Chondrocyte (in vitro differentiated cells): Measurements from ENCODE around the gene ST7. TPM values are rescaled to one million over a fixed set of nuclear protein-coding genes. Genes with fewer than 3 reads are reported as not detected.

Experiments used
- DNase-seq: peaks from one replicate; pipeline ENCODE4 v3.0.0; 2021; ENCODE audit warnings: mixed read lengths, low spot score
- H3K27ac Mint-ChIP-seq: one replicate; pipeline ENCODE4 v1.8.0; 2021; ENCODE audit warnings: mild to moderate bottlenecking, moderate library complexity, mixed read lengths; ENCODE audit not compliant: unreplicated experiment
- H3K27me3 Mint-ChIP-seq: 2 replicates; pipeline ENCODE4 v1.8.0; 2021; ENCODE audit warnings: low read depth, mixed read lengths
- H3K36me3 Mint-ChIP-seq: 2 replicates; pipeline ENCODE4 v1.8.0; 2021; ENCODE audit warnings: low read depth, mixed read lengths
- H3K4me1 Mint-ChIP-seq: 2 replicates; pipeline ENCODE4 v1.8.0; 2021; ENCODE audit warnings: low read depth, mild to moderate bottlenecking, mixed read lengths
- H3K4me3 Mint-ChIP-seq: one replicate; pipeline ENCODE4 v1.8.0; 2021; ENCODE audit warnings: mild to moderate bottlenecking, moderate library complexity, mixed read lengths; ENCODE audit not compliant: unreplicated experiment
- H3K9me3 Mint-ChIP-seq: 2 replicates; pipeline ENCODE4 v1.8.0; 2021; ENCODE audit warnings: low read depth, mixed read lengths
- CTCF ChIP-seq: fragments of 200-600 bp; sonication (generic); IDR thresholded peaks from 2 replicates; pipeline ENCODE4 v1.5.0; 2021; ENCODE audit warnings: antibody characterized with exemption, mild to moderate bottlenecking, moderate library complexity
- total RNA-seq: library from RNA; stranded (reverse); gene quantifications from 3 replicates; pipeline ENCODE4 v1.2.1, GENCODE V29; 2021

ST7 gene
- total RNA-seq, 1 donor from 2014 or later = 69.7 TPM

GRCh38 chr7:117190746-117191435 lies 237.6 kb downstream of the ST7 start:
- no peaks in the 10 kb centered on the region for H3K9me3 Mint-ChIP-seq
- peaks cover 26% of the 10 kb centered on the region for H3K36me3 Mint-ChIP-seq
- peaks cover 71% of the 10 kb centered on the region for H3K4me1 Mint-ChIP-seq
- TF ChIP-seq CTCF = no peak
- H3K27me3 Mint-ChIP-seq = no peaks in the 10 kb centered on the region
- no peak overlapping the region for H3K4me3 Mint-ChIP-seq
- no peak for DNase-seq
- H3K27ac Mint-ChIP-seq = no peak overlapping the region

DNA sequence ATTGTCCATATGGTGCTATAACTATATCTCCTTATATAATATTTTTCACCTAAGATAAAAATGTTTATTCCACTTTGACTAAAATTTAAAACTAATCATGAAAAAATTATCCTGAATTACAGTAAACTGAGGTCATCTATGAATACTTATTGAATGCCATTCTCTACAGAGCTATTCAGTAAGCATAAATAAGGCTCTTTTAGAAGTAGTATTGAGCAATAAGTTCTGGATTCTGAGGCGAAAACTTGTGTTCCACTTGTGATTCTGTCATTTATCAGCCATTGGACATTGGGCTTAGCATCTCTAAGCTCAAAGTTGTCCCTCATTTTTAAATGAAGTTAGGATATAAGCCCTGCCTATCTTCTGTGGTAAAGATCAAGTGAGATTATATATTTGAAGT lies 238.8 kb downstream of the ST7 start:
- H3K4me3 Mint-ChIP-seq = no peak overlapping the region
- DNase-seq = no peak
- no peaks in the 10 kb centered on the region for H3K27me3 Mint-ChIP-seq
- no peaks in the 10 kb centered on the region for H3K9me3 Mint-ChIP-seq
- H3K36me3 Mint-ChIP-seq = peaks cover 26% of the 10 kb centered on the region
- H3K27ac Mint-ChIP-seq = no peak overlapping the region
- no peak for TF ChIP-seq CTCF
- peaks cover 63% of the 10 kb centered on the region for H3K4me1 Mint-ChIP-seq

DNA sequence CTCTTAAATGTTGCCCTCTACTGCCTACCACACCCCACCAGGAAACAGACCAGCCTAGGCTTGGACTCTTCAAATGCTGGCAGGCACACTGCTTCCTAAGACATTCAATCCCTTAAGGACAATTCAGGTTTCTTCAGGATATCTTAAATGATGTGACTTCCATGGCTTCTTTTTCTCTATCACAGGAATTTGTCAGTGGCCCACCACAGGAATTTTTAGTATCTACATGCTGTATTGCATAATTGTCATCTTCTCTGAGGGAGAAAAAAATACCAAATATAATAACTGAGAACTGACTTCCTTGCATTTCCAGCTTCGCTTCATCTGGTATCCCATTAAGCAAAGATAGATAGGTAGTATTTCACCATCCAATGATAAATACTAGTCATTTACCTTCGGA lies 240.3 kb downstream of the ST7 start:
- Mint-ChIP-seq H3K9me3 (no peaks in the 10 kb centered on the region), H3K27ac (no peak overlapping the region), H3K4me1 (peaks cover 49% of the 10 kb centered on the region), H3K4me3 (no peak overlapping the region), H3K27me3 (no peaks in the 10 kb centered on the region), H3K36me3 (peaks cover 29% of the 10 kb centered on the region)
- no peak for DNase-seq
- no peak for TF ChIP-seq CTCF

- no peaks in the 10 kb centered on the region for H3K27me3 Mint-ChIP-seq
- DNase-seq = no peak
- no peaks in the 10 kb centered on the region for H3K9me3 Mint-ChIP-seq
- H3K4me3 Mint-ChIP-seq = no peak overlapping the region
- H3K36me3 Mint-ChIP-seq = peaks cover 32% of the 10 kb centered on the region
- peaks cover 41% of the 10 kb centered on the region for H3K4me1 Mint-ChIP-seq
- no peak for TF ChIP-seq CTCF
- peak overlapping the region; percentile 4 for H3K27ac Mint-ChIP-seq
These were observed 241.1 kb downstream of the ST7 start for GRCh38 chr7:117194445-117194844.

DNA sequence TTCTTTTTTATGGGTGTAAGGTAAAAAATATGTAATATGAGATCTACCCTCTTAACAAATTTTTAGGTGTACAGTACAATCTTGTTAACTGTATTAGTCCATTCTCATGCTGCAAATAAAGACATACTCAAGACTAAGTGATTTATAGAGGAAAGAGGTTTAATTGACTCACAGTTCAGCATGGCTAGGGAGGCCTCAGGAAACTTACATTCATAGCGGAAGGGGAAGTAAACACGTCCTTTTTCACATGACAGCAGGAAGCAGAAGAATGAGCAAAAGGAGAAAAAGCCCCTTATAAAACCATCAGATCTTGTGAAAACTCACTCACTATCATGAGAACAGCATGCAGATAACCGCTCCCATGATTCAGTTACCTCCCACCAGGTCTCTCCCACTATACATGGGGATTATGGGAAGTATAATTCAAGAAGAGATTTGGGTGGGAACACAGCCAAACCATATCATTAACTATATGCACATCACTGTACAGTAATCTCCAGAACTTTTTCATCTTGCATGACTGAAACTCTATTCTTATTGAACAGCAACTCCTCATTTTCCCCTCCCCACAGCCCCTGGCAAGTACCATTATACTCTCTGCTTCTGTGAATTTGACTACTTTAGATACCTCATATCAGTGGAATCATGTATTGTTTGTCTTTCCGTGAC lies 242.2 kb downstream of the ST7 start:
- H3K27ac Mint-ChIP-seq = peak overlapping the region; percentile 19
- no peaks in the 10 kb centered on the region for H3K27me3 Mint-ChIP-seq
- no peak for DNase-seq
- H3K4me1 Mint-ChIP-seq = peaks cover 39% of the 10 kb centered on the region
- peaks cover 28% of the 10 kb centered on the region for H3K36me3 Mint-ChIP-seq
- H3K9me3 Mint-ChIP-seq = no peaks in the 10 kb centered on the region
- no peak for TF ChIP-seq CTCF
- no peak overlapping the region for H3K4me3 Mint-ChIP-seq
